Measurements from ENCODE around the gene PPP1R37. TPM values are rescaled to one million over a fixed set of nuclear protein-coding genes. Genes with fewer than 3 reads are reported as not detected.

Gene PPP1R37
- total RNA-seq, 1 experiment from 2014 or later, result 33.6 TPM

GRCh38 chr19:45086480-45086879 lies 6.5 kb upstream of the PPP1R37 start:
- Histone ChIP-seq H3K4me1 (ENCODE audit: insufficient read depth, low read length) (no peaks in the 10 kb centered on the region; the same call in 1 of the 2 replicates), H4K91ac (ENCODE audit: insufficient read length, low read depth, low read length) (no peak overlapping the region), H2BK15ac (ENCODE audit: low read depth, low read length) (no peak overlapping the region), H4K5ac (ENCODE audit: insufficient read length, low read depth, low read length) (no peak overlapping the region), H3K4ac (ENCODE audit: low read depth, low read length) (no peak overlapping the region), H2AFZ (ENCODE audit: low read length) (no peak overlapping the region), H2BK12ac (ENCODE audit: insufficient read length, low read depth, low read length) (no peak overlapping the region), H3K9me3 (ENCODE audit: control insufficient read depth, low read depth, low read length) (no peaks in the 10 kb centered on the region), H2BK120ac (ENCODE audit: low read depth, low read length, poor library complexity, severe bottlenecking) (no peak overlapping the region), H3K27me3 (ENCODE audit: insufficient read depth, low read length) (no peaks in the 10 kb centered on the region), H3K79me1 (ENCODE audit: insufficient read depth, low read depth, low read length, poor library complexity, severe bottlenecking) (peaks cover 7% of the 10 kb centered on the region), H3K14ac (ENCODE audit: insufficient read depth, low read length) (no peak overlapping the region), H3T11ph (ENCODE audit: low read length) (no peak overlapping the region), H3K56ac (ENCODE audit: insufficient read length, low read depth, low read length) (no peak overlapping the region), H2AK5ac (ENCODE audit: insufficient read length, low read length) (no peak overlapping the region), H3K23ac (ENCODE audit: insufficient read length, low read depth, low read length) (no peak overlapping the region), H2BK20ac (ENCODE audit: low read depth, low read length, poor library complexity, severe bottlenecking) (no peak overlapping the region), H3K27ac (ENCODE audit: insufficient read length, low read depth, low read length) (no peak overlapping the region), H4K20me1 (ENCODE audit: control insufficient read depth, insufficient read depth, insufficient read length) (no peaks in the 10 kb centered on the region), H3K18ac (ENCODE audit: insufficient read length, low read depth, low read length) (no peak overlapping the region), H3K23me2 (ENCODE audit: insufficient read length, low read depth, low read length, poor library complexity, severe bottlenecking) (peaks cover 4% of the 10 kb centered on the region), H2BK5ac (ENCODE audit: insufficient read length, low read length) (no peak overlapping the region), H4K8ac (replicated peaks; ENCODE audit: insufficient read length, low read depth, low read length) (no peak overlapping the region), H3K4me2 (ENCODE audit: insufficient read depth, insufficient read length, low read length) (no peak overlapping the region), H3K79me2 (ENCODE audit: insufficient read depth, low read length) (peaks cover 2% of the 10 kb centered on the region; the same call in 1 of the 2 replicates), H3K9ac (ENCODE audit: extremely low read depth, insufficient read length, low read length) (no peak overlapping the region)
- Mint-ChIP-seq H3K27me3 (ENCODE audit: low read depth) (no peaks in the 10 kb centered on the region; the same call in none of the 2 replicates), H3K36me3 (ENCODE audit: insufficient read depth in 1 of 3, low read depth in 3 of 3) (peaks cover 22 to 61% (median 57%) of the 10 kb centered on the region in 3 experiments; a peak in 6 of 7 replicates), H3K4me1 (peaks cover 24 to 26% of the 10 kb centered on the region in 2 experiments), H3K27ac (peak overlapping the region in 1 of 3 experiments; percentile 81; a peak in 2 of 7 replicates), H3K4me3 (no peak overlapping the region; a peak in 1 of 5 replicates), H3K9me3 (no peaks in the 10 kb centered on the region; a peak in 1 of 5 replicates)
- DNase-seq, result no peak
- no CpG with 5 or more reads among the region's 4 CpGs for WGBS (ENCODE audit: extremely low coverage, insufficient read length, low lambda C conversion rate)
- no peak for TF ChIP-seq CTCF (conservative IDR thresholded peaks at IDR 0.05)

Measured in H9 (cell line).